GM18505 (cell line): ENCODE results near the gene PRKCZ.

Source experiments
- ATAC-seq: cut with Tn5 transposase; IDR thresholded peaks from one replicate; pipeline ENCODE4 v1.9.1; 2021; ENCODE audit not compliant: unreplicated experiment
- POLR2A ChIP-seq: IDR thresholded peaks from 4 replicates; pipeline ENCODE4 v1.6.1; 2011; ENCODE audit warnings: borderline replicate concordance; ENCODE audit not compliant: insufficient read depth, insufficient read length; ENCODE audit errors: extremely low read depth

PRKCZ gene

DNA sequence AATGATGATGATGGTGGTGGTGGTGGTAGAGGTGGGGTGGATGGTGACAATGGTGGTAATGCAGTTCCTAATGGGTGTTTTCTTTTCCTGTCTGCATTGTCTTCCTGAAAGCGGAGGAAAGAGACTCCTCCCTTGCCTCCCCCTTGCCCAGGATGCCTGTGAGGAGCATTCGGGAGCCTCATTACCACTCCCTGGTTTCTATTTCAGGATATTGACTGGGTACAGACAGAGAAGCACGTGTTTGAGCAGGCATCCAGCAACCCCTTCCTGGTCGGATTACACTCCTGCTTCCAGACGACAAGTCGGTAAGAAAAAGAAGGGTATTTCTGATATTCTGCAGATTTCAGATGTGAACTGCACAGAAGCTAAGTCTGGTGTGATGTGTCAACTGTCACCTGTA is 105.6 kb downstream of the PRKCZ start:
- ATAC-seq, result no peak
- no peak for TF ChIP-seq POLR2A

GRCh38 chr1:2156866-2157265 is 106.7 kb downstream of the PRKCZ start:
- no peak for TF ChIP-seq POLR2A
- ATAC-seq, result no peak

DNA sequence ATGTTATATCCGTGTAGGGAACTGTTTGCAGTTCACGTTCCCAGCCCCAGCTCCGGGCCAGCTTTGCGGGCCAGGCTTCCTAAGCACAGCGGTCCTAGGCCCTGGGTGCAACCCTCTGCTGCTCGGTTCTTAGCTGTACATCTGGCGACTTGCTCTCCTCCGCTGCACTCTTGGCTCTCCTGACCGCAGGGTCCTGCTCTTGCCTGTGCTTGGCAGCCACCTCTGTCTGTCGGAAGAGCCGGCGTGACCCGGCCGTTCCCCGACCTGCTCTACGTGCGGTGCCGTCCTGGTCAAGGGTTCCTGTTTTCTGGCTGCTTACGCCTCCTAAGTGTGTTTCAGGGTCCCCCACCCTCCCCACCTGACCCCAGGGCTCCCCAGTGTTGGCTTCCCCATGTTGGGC is 107.6 kb downstream of the PRKCZ start:
- no peak for ATAC-seq

DNA sequence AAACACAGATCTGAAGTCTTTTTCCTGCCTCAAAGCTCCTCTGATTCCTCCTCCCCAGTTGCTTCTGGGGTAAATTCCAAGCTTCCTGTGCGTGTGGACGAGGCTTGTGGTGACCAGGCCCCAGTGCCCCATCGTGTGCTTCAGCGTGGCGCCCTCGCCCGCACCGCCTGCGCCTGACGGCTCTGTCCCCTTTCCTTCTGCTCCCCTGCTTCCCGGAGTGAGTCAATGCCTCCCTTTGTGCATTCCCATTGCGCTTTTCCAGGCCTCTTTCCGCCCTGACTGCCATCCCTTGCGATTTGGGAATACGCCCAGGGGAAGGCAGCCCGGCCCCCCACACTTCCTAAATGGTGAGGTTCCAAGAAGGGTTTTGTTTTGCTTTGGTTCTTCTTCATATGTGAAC is 108.1 kb downstream of the PRKCZ start:
- TF ChIP-seq POLR2A, result no peak
- ATAC-seq, result no peak

More for the DNA sequence above, 107.6 kb downstream of the PRKCZ start:
- no peak for TF ChIP-seq POLR2A

DNA sequence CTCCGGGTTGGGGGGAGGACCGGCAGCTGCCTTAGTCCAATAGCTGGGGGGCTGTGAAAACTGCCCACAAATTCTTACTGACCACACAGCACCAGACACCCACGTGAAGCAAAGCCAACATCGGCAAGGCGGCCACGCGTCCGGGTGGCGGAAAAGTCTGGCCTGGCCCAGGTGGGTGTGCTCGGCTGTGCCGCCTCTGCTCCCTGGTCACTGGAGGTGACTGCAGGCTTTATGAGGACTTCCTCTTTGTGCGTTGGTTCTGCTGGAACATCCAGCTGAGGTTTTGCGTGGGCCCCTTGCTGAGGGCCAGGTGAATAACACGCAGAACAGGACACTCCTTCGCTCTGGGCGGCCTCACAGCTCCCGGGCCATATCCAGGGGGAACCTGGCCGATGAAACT is 108.9 kb downstream of the PRKCZ start:
- TF ChIP-seq POLR2A, result no peak
- ATAC-seq, result no peak

GRCh38 chr1:2160451-2161300 is 110.5 kb downstream of the PRKCZ start:
- no peak for ATAC-seq

GRCh38 chr1:2163205-2163604 is 113.0 kb downstream of the PRKCZ start:
- ATAC-seq, result no peak
- TF ChIP-seq POLR2A, result no peak

More at GRCh38 chr1:2160451-2161300, 110.5 kb downstream of the PRKCZ start:
- TF ChIP-seq POLR2A, result no peak

DNA sequence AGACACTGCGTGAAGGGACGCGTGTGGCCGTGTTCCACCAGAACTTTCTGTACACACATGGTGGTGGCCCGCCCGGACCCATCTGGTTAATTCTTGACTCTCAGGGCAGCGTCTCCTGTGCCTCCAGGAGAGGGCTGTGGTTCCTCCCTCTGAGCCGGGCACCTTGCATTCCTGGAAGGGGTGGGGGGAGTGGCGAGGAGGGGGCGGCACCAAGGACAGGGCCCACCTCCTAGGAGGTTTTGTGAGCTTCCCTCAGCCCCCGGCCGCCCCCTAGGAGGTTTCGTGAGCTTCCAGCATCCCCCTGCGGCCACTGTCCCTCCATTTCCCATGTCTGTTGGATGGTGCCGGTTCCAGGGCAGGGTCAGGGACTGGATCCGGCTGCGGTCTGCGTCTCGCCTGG is 115.4 kb downstream of the PRKCZ start:
- TF ChIP-seq POLR2A, result no peak
- ATAC-seq, result no peak

GRCh38 chr1:2166254-2166653 is 116.0 kb downstream of the PRKCZ start:
- no peak for TF ChIP-seq POLR2A
- ATAC-seq, result no peak

- no peak for ATAC-seq
- no peak for TF ChIP-seq POLR2A
Measured at GRCh38 chr1:2166695-2167094, 116.5 kb downstream of the PRKCZ start.

GRCh38 chr1:2168090-2168489 is 117.9 kb downstream of the PRKCZ start:
- TF ChIP-seq POLR2A, result no peak
- ATAC-seq, result no peak

DNA sequence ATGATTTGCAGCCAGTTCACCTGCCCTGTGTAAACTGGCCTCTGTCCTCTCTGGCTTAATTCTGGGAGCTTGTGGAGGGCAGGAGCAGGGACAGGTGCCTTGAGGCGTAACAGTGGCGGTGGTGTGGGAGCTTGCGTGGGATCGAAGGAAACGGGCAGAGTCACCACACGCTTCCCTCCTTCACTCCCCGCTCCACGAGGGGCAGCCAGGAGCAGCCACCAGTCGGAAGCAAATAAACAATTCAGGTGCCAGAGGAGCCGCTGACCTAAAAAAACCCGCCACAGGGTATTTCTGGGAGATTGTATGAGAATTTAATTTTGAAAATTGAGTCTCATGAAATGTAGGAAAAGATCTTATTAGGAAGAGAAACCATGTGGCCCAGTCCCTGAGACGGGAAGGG is 118.3 kb downstream of the PRKCZ start:
- TF ChIP-seq POLR2A, result no peak
- no peak for ATAC-seq

- ATAC-seq, result no peak
- TF ChIP-seq POLR2A, result no peak
Measured at GRCh38 chr1:2169200-2169836, 119.1 kb downstream of the PRKCZ start.

- no peak for TF ChIP-seq POLR2A
- no peak for ATAC-seq
Measured at GRCh38 chr1:2170211-2170610, 120.0 kb downstream of the PRKCZ start.
